Islet precursor cell (in vitro differentiated cells): ENCODE data around the gene NOL9.

ENCODE experiments used
- DNase-seq: peaks from one replicate; pipeline ENCODE4 v3.0.0-alpha.2; 2018

NOL9 gene

GRCh38 chr1:6588893-6589520 lies 34.7 kb upstream of the NOL9 start:
- no peak for DNase-seq

GRCh38 chr1:6588128-6588892 lies 34.0 kb upstream of the NOL9 start:
- DNase-seq: no peak

- no peak for DNase-seq
These were observed 33.1 kb upstream of the NOL9 start for GRCh38 chr1:6587261-6588005.

GRCh38 chr1:6586404-6586816 lies 32.1 kb upstream of the NOL9 start:
- DNase-seq: no peak

GRCh38 chr1:6585841-6586240 lies 31.5 kb upstream of the NOL9 start:
- no peak for DNase-seq

GRCh38 chr1:6585081-6585722 lies 30.9 kb upstream of the NOL9 start:
- DNase-seq: no peak

GRCh38 chr1:6584126-6585080 lies 30.1 kb upstream of the NOL9 start:
- no peak for DNase-seq

GRCh38 chr1:6582370-6582769 lies 28.1 kb upstream of the NOL9 start:
- no peak for DNase-seq

GRCh38 chr1:6581561-6582305 lies 27.4 kb upstream of the NOL9 start:
- no peak for DNase-seq

- DNase-seq: peak; percentile 69
These were observed 26.5 kb upstream of the NOL9 start for GRCh38 chr1:6580593-6581409.

- DNase-seq: no peak
These were observed 25.8 kb upstream of the NOL9 start for GRCh38 chr1:6580119-6580592.

- DNase-seq: peak; percentile 99
These were observed 25.2 kb upstream of the NOL9 start, which contains the start of gene ZBTB48 for GRCh38 chr1:6579374-6580118. TSS of gene ZBTB48 (plus strand) at chr1:6579994. CDS start at chr1:6580610, 616 bp downstream.

GRCh38 chr1:6578624-6579373 lies 24.5 kb upstream of the NOL9 start:
- no peak for DNase-seq

- peak; percentile 72 for DNase-seq
These were observed 23.7 kb upstream of the NOL9 start for GRCh38 chr1:6577831-6578525.

GRCh38 chr1:6574818-6575217 lies 20.5 kb upstream of the NOL9 start:
- DNase-seq: no peak

GRCh38 chr1:6574025-6574620 lies 19.8 kb upstream of the NOL9 start:
- no peak for DNase-seq

GRCh38 chr1:6572653-6573383 lies 18.5 kb upstream of the NOL9 start:
- no peak for DNase-seq
